Measurements from ENCODE around the gene KRTAP9-7.

Gene KRTAP9-7

GRCh38 chr17:41232399-41233105 lies 42.9 kb upstream of the KRTAP9-7 start, which contains the start of gene KRTAP9-3:
TSS of gene KRTAP9-3 (plus strand) at chr17:41232449. CDS start at chr17:41232502, 53 bp downstream.
- TF ChIP-seq TCF12 (IDR thresholded peaks at IDR 0.05; ENCODE audit: low read depth), result peak; percentile 92

- peak; percentile 94 for TF ChIP-seq TCF12 (IDR thresholded peaks at IDR 0.05; ENCODE audit: low read depth)
These were observed 37.5 kb upstream of the KRTAP9-7 start, which contains the start of gene KRTAP9-8 for GRCh38 chr17:41237949-41238437. TSS of gene KRTAP9-8 (plus strand) at chr17:41237999. CDS start at chr17:41238052, 53 bp downstream.

DNA sequence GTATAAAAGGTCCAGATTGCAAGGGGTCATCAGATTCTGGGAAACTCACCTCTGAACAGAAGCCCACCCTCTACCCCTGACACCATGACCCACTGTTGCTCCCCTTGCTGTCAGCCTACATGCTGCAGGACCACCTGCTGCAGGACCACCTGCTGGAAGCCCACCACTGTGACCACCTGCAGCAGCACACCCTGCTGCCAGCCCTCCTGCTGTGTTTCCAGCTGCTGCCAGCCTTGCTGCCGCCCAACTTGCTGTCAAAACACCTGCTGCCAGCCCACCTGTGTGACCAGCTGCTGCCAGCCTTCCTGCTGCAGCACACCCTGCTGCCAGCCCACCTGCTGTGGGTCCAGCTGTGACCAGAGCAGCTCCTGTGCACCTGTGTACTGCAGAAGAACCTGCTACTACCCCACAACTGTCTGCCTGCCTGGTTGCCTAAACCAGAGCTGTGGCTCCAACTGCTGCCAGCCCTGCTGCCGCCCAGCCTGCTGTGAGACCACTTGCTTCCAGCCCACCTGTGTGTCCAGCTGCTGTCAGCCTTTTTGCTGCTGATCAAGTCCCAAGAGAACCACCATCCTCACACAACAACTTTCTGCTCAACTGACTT lies 25.8 kb upstream of the KRTAP9-7 start, which contains the start of gene KRTAP9-4:
TSS of gene KRTAP9-4 (plus strand) at position 51 of the 604 bp plus-strand sequence. CDS start at position 85, 34 bp downstream.
- TF ChIP-seq NFIC (IDR thresholded peaks at IDR 0.05), result 0 out of 2 replicates have a peak, but pooled peaks have one; percentile 7
- TF ChIP-seq EP300 (IDR thresholded peaks at IDR 0.05; ENCODE audit: borderline replicate concordance), result peak; percentile 11; the same call in 1 of the 2 replicates
- peak; percentile 96 for TF ChIP-seq TCF12 (IDR thresholded peaks at IDR 0.05; ENCODE audit: low read depth)

DNA sequence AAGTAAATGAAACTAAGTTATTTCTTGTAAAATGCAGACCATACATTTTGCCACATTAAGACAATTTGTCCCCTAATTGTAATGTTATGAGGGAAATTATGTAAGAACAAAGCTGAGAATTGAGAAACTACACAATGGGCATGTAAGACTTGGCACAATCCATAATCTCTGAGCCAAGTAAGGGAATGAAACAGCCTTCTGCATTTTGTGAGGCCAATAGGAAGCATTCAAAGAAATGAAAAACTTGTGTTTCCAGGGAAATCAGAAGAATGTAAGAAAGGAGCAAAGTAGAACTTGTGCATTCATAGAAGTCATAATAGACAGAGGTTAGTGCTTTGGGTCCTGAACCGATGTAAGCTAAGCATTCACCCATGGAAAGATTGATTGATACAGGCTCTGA lies 24.2 kb upstream of the KRTAP9-7 start:
- TF ChIP-seq NFIC (IDR thresholded peaks at IDR 0.05) (no peak), REST (IDR thresholded peaks at IDR 0.05; ENCODE audit: low read depth) (no peak), MAX (IDR thresholded peaks at IDR 0.05) (no peak), YY1 (IDR thresholded peaks at IDR 0.05; ENCODE audit: low read depth) (no peak), FOXM1 (IDR thresholded peaks at IDR 0.05; ENCODE audit: borderline replicate concordance, low read depth) (no peak), EP300 (IDR thresholded peaks at IDR 0.05; ENCODE audit: borderline replicate concordance) (no peak), TEAD4 (IDR thresholded peaks at IDR 0.05) (no peak), RAD21 (IDR thresholded peaks at IDR 0.05; ENCODE audit: low read depth) (no peak), TCF12 (IDR thresholded peaks at IDR 0.05; ENCODE audit: low read depth) (no peak)

DNA sequence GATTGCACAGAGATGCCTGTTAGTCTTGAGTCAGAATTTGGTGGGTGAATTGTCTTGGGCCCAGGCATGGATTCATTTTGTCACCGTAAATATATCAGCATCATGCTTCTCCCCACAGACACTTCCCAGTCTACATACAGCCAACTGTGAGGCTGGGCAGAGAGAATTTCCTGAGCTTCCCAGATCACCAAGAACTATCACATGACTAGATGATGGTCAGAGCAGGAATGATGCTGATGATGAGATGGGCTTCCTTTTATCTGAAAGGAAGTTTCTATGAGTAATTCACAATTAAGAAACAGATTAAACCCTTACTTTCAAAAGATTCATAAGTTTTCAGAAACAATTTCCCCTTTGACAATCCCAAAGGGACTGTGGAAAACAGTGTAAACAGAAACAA lies 20.6 kb upstream of the KRTAP9-7 start:
- TF ChIP-seq YY1 (IDR thresholded peaks at IDR 0.05; ENCODE audit: low read depth) (no peak), TAF1 (IDR thresholded peaks at IDR 0.05; ENCODE audit: low read depth) (no peak), NFIC (IDR thresholded peaks at IDR 0.05) (no peak), REST (IDR thresholded peaks at IDR 0.05; ENCODE audit: low read depth) (no peak), CREB1 (IDR thresholded peaks at IDR 0.05; ENCODE audit: low read depth) (no peak), RAD21 (IDR thresholded peaks at IDR 0.05; ENCODE audit: low read depth) (no peak), EP300 (IDR thresholded peaks at IDR 0.05; ENCODE audit: borderline replicate concordance) (no peak), CEBPB (IDR thresholded peaks at IDR 0.05) (no peak), ZBTB7A (IDR thresholded peaks at IDR 0.05; ENCODE audit: low read depth) (no peak), TEAD4 (IDR thresholded peaks at IDR 0.05) (no peak), FOXM1 (IDR thresholded peaks at IDR 0.05; ENCODE audit: borderline replicate concordance, low read depth) (no peak), EGR1 (IDR thresholded peaks at IDR 0.05) (no peak), TCF12 (IDR thresholded peaks at IDR 0.05; ENCODE audit: low read depth) (no peak), MAX (IDR thresholded peaks at IDR 0.05) (no peak)
- TF ChIP-seq, protein P1, sequence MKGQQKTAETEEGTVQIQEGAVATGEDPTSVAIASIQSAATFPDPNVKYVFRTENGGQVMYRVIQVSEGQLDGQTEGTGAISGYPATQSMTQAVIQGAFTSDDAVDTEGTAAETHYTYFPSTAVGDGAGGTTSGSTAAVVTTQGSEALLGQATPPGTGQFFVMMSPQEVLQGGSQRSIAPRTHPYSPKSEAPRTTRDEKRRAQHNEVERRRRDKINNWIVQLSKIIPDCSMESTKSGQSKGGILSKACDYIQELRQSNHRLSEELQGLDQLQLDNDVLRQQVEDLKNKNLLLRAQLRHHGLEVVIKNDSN (IDR thresholded peaks at IDR 0.05), result no peak

DNA sequence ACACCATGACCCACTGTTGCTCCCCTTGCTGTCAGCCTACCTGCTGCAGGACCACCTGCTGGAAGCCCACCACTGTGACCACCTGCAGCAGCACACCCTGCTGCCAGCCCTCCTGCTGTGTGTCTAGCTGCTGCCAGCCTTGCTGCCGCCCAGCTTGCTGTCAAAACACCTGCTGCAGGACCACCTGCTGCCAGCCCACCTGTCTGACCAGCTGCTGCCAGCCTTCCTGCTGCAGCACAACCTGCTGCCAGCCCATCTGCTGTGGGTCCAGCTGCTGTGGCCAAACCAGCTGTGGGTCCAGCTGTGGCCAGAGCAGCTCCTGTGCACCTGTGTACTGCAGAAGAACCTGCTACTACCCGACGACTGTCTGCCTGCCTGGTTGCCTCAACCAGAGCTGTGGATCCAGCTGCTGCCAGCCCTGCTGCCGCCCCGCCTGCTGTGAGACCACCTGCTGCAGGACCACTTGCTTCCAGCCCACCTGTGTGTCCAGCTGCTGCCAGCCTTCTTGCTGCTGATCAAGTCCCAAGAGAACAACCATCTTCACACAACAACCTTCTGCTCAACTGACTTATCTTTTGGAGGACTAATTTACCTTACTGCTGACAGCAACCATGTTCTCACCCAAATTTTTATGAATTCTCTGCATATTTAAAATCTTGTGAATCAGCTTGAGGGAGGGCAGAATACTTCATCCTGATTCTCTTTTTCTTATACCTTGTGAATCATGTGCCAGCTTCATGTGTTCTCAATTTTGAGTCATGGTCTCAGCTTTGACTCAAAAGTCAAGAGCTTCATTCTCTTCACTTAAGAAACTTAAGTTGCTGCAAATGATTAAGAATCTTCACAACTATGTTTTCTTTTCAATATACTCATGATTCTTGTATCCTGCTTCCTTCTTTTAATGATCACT lies 19.9 kb upstream of the KRTAP9-7 start, which contains the start of gene KRTAP9-9:
TSS of gene KRTAP9-9 (plus strand) at position 4 of the 910 bp plus-strand sequence.
- peak; percentile 61; the same call in 1 of the 2 replicates for TF ChIP-seq TCF12 (IDR thresholded peaks at IDR 0.05; ENCODE audit: low read depth)

All from Ishikawa (cell line).